ENCODE data around the gene SECTM1.
A peak's percentile ranks its signal among the peaks of the same experiment; 100 is the strongest.

SECTM1 gene

DNA sequence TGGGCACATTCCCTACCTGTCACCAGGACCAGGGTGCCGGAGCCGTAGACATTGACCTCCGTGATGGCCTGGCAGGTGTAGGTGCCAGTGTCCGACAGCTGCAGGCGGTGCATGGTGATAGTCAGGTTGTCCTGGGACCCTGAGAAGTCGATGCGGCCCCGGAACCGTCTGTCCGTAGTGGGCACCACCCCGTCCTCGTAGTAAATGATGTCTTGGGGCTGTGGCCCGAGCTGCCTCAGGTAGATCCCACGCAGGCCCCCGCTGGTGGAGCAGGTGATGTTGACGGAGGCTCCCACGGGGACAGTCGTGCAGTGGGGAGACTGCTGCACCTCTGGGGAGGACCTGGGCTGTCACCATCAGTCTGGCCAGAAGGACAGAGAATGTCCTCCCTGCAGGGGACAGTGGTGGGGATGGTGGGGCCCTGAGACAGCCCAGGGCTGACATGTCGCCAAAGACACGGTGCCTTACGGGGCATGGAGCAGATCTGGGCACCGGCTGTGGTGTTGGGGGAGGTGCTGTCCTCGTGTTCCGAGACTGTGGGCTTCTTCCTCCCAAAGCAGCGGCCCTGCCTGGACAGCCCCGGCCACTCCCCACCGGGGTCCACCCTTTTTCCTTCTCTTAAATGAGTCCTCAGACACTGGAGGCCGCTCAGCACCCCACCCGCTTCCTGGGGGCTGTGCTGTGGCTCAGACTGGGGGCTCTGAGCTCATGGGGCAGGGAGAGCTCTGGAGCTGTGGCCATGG, 16.7 kb downstream of the SECTM1 start:
- Histone ChIP-seq H3K4me1 (ENCODE audit: control insufficient read depth, insufficient read depth, low read depth, low read length) (peaks cover 9% of the 10 kb centered on the region), H3K9me3 (ENCODE audit: control insufficient read depth, low read length) (no peaks in the 10 kb centered on the region), H2BK120ac (ENCODE audit: low read depth, low read length) (no peak overlapping the region), H2AFZ (ENCODE audit: low read depth, low read length) (no peak overlapping the region), H3K4me3 (ENCODE audit: insufficient read depth in 1 of 2, low read depth in 1 of 2, low read length in 2 of 2) (no peak overlapping the region), H3K27ac (ENCODE audit: low read length, poor library complexity, severe bottlenecking) (no peak overlapping the region), H3K18ac (ENCODE audit: low read depth in 1 of 2, low read length in 2 of 2) (no peak overlapping the region), H3K23ac (ENCODE audit: low read length in 2 of 2) (no peak overlapping the region), H4K8ac (ENCODE audit: low read length) (no peak overlapping the region), H3K27me3 (ENCODE audit: control insufficient read depth in 1 of 2, insufficient read depth in 1 of 2, low read length in 2 of 2) (peaks cover 25 to 39% of the 10 kb centered on the region in 2 experiments), H3K4ac (ENCODE audit: low read depth in 1 of 2, low read length in 2 of 2) (no peak overlapping the region), H3K14ac (ENCODE audit: low read length in 2 of 2) (no peak overlapping the region), H3K4me2 (ENCODE audit: low read length, poor library complexity, severe bottlenecking) (no peak overlapping the region), H2BK12ac (ENCODE audit: low read length in 2 of 2) (no peak overlapping the region), H2BK15ac (ENCODE audit: low read depth, poor library complexity, severe bottlenecking) (no peak overlapping the region), H3K79me1 (replicated peaks; ENCODE audit: low read length, poor library complexity, severe bottlenecking) (no peaks in the 10 kb centered on the region), H2BK5ac (ENCODE audit: low read depth, low read length, poor library complexity, severe bottlenecking) (no peak overlapping the region), H2AK5ac (ENCODE audit: low read length, severe bottlenecking) (no peak overlapping the region), H3K36me3 (ENCODE audit: control insufficient read depth in 1 of 2, insufficient read depth in 2 of 2, low read depth in 1 of 2, low read length in 2 of 2) (no peaks in the 10 kb centered on the region), H4K91ac (ENCODE audit: low read length) (no peak overlapping the region), H3K9ac (ENCODE audit: low read length) (no peak overlapping the region)
- WGBS = 91% methylated on average over 26 of the region's 29 CpGs
- DNase-seq = no peak

DNA sequence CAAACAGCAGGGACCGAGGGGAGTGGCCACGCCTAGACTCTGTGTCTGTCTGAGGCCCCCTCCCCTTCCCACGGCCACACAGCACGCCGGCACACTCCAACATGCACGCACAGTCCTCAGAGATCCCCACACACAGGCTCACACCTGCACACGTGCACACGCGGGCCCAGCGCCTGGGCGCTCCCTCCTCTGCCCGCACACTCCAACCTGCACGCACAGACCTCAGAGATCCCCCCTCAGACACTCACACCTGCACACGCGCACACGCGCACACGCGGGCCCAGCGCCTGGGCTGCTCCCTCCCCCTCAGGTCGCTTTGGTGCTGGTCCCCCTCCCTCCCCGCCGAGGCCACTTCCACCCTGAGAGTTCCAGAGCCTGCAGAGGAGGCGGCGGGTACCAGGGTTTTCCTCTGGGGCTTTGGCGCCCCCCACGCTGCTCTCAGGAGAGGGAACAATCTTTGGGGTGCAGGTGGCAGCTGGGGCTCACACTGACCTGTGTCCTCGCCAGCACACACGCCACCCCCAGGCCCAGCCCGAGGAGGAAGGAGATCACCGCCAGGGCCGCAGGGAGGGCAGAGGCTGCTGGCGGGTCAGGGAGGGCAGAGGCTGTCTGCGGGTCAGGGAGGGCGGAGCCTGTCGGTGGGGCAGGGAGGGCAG, 17.7 kb downstream of the SECTM1 start:
- H3K36me3 ChIP-seq (ENCODE audit: control insufficient read depth in 1 of 2, insufficient read depth in 2 of 2, low read depth in 1 of 2, low read length in 2 of 2) = no peaks in the 10 kb centered on the region
- H3K9ac ChIP-seq (ENCODE audit: low read length) = no peak overlapping the region
- H3K23ac ChIP-seq (ENCODE audit: low read length in 2 of 2) = no peak overlapping the region
- H3K4me2 ChIP-seq (ENCODE audit: low read length, poor library complexity, severe bottlenecking) = no peak overlapping the region
- H3K27ac ChIP-seq (ENCODE audit: low read length, poor library complexity, severe bottlenecking) = no peak overlapping the region
- no peak overlapping the region for H2BK120ac ChIP-seq (ENCODE audit: low read depth, low read length)
- peak overlapping the region; percentile 21 for H4K91ac ChIP-seq (ENCODE audit: low read length)
- H4K8ac ChIP-seq (ENCODE audit: low read length) = no peak overlapping the region
- no peak overlapping the region for H2BK15ac ChIP-seq (ENCODE audit: low read depth, poor library complexity, severe bottlenecking)
- no peak overlapping the region for H2AK5ac ChIP-seq (ENCODE audit: low read length, severe bottlenecking)
- no peak overlapping the region for H3K4ac ChIP-seq (ENCODE audit: low read depth in 1 of 2, low read length in 2 of 2)
- no peaks in the 10 kb centered on the region for H3K79me1 ChIP-seq (replicated peaks; ENCODE audit: low read length, poor library complexity, severe bottlenecking)
- no peak for DNase-seq
- peaks cover 9% of the 10 kb centered on the region for H3K4me1 ChIP-seq (ENCODE audit: control insufficient read depth, insufficient read depth, low read depth, low read length)
- H2BK12ac ChIP-seq (ENCODE audit: low read length in 2 of 2) = no peak overlapping the region
- 56% methylated on average over 33 of the region's 36 CpGs for WGBS
- H3K9me3 ChIP-seq (ENCODE audit: control insufficient read depth, low read length) = no peaks in the 10 kb centered on the region
- H3K27me3 ChIP-seq (ENCODE audit: control insufficient read depth in 1 of 2, insufficient read depth in 1 of 2, low read length in 2 of 2) = peaks cover 25 to 44% of the 10 kb centered on the region in 2 experiments
- H3K4me3 ChIP-seq (ENCODE audit: insufficient read depth in 1 of 2, low read depth in 1 of 2, low read length in 2 of 2) = no peak overlapping the region
- H2BK5ac ChIP-seq (ENCODE audit: low read depth, low read length, poor library complexity, severe bottlenecking) = no peak overlapping the region
- H3K18ac ChIP-seq (ENCODE audit: low read depth in 1 of 2, low read length in 2 of 2) = no peak overlapping the region
- no peak overlapping the region for H3K14ac ChIP-seq (ENCODE audit: low read length in 2 of 2)
- no peak overlapping the region for H2AFZ ChIP-seq (ENCODE audit: low read depth, low read length)

DNA sequence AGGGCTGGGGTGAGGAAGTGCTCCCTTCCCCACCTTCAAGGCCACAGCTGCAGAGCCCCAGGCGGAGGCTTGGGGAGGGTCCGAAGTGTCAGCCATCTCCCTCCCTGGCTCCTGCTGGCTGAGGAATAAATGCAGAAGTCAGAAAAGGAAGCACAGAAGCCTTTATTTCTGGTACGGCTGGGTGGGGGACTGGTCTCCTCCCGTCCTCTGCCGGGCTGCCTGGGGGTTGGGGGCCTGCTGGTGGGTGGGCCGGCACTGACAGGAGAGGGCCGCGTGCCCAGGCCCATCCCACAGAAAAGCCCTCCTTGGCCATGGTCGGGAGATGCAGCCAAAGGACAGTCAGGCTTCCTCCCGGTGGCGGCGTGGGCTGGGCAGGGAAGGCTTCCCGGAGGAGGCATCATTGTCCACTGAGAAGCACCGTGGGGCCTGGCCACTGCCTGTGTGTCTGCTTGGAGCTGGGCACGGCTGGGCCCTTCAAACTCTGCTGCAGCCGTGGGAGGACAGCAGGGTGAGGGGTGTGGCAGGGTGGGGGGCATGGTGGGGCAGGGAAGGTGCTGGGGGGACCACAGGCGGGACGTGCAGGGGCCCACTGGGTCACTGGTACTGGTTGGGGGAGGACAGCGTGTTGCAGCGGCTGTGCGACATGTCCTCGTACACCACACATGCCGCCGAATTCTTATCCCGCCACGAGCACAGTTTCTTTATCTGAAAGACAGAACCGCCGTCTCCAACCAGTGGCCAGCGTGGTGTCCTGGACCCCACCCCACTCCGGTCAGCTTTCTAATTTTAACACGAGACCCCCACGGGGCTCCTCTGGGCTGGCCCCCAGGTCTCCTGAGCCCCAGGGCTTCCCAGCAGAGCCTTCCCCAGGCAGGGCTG, 18.6 kb downstream of the SECTM1 start:
- no peak overlapping the region for H2AFZ ChIP-seq (ENCODE audit: low read depth, low read length)

More for the DNA sequence above, 18.6 kb downstream of the SECTM1 start:
- no peak overlapping the region for H4K91ac ChIP-seq (ENCODE audit: low read length)
- H2BK5ac ChIP-seq (ENCODE audit: low read depth, low read length, poor library complexity, severe bottlenecking) = no peak overlapping the region
- no peak overlapping the region for H3K23ac ChIP-seq (ENCODE audit: low read length in 2 of 2)
- no peak overlapping the region for H3K4me2 ChIP-seq (ENCODE audit: low read length, poor library complexity, severe bottlenecking)
- H2BK120ac ChIP-seq (ENCODE audit: low read depth, low read length) = no peak overlapping the region
- peaks cover 7% of the 10 kb centered on the region for H3K4me1 ChIP-seq (ENCODE audit: control insufficient read depth, insufficient read depth, low read depth, low read length)
- H4K8ac ChIP-seq (ENCODE audit: low read length) = no peak overlapping the region
- 89% methylated on average over 29 of the region's 32 CpGs for WGBS
- no peak overlapping the region for H3K9ac ChIP-seq (ENCODE audit: low read length)
- H3K36me3 ChIP-seq (ENCODE audit: control insufficient read depth in 1 of 2, insufficient read depth in 2 of 2, low read depth in 1 of 2, low read length in 2 of 2) = no peaks in the 10 kb centered on the region
- H3K18ac ChIP-seq (ENCODE audit: low read depth in 1 of 2, low read length in 2 of 2) = no peak overlapping the region
- H3K27me3 ChIP-seq (ENCODE audit: control insufficient read depth in 1 of 2, insufficient read depth in 1 of 2, low read length in 2 of 2) = peaks cover 32 to 52% of the 10 kb centered on the region in 2 experiments
- no peaks in the 10 kb centered on the region for H3K9me3 ChIP-seq (ENCODE audit: control insufficient read depth, low read length)
- no peak overlapping the region for H2BK15ac ChIP-seq (ENCODE audit: low read depth, poor library complexity, severe bottlenecking)
- no peak overlapping the region for H2BK12ac ChIP-seq (ENCODE audit: low read length in 2 of 2)
- no peaks in the 10 kb centered on the region for H3K79me1 ChIP-seq (replicated peaks; ENCODE audit: low read length, poor library complexity, severe bottlenecking)
- H3K27ac ChIP-seq (ENCODE audit: low read length, poor library complexity, severe bottlenecking) = no peak overlapping the region
- no peak for DNase-seq
- H3K4me3 ChIP-seq (ENCODE audit: insufficient read depth in 1 of 2, low read depth in 1 of 2, low read length in 2 of 2) = no peak overlapping the region
- no peak overlapping the region for H3K4ac ChIP-seq (ENCODE audit: low read depth in 1 of 2, low read length in 2 of 2)
- no peak overlapping the region for H2AK5ac ChIP-seq (ENCODE audit: low read length, severe bottlenecking)
- H3K14ac ChIP-seq (ENCODE audit: low read length in 2 of 2) = no peak overlapping the region
